ENCODE results near the gene TUBGCP6.

The TUBGCP6 gene

GRCh38 chr22:50264104-50264745 lies 19.4 kb upstream of the TUBGCP6 start:
- DNase-seq, result no peak

- no peak for DNase-seq
Observed at GRCh38 chr22:50262973-50263617, 18.3 kb upstream of the TUBGCP6 start.

GRCh38 chr22:50262460-50262911 lies 17.7 kb upstream of the TUBGCP6 start:
- DNase-seq, result peak in 1 of 2 experiments; percentile 47

- peak in 1 of 2 experiments; percentile 65 for DNase-seq
Observed at GRCh38 chr22:50261615-50262459, 17.0 kb upstream of the TUBGCP6 start, which contains the start of gene MAPK12. Gene MAPK12, minus strand, starts transcription at chr22:50261683. Its CDS starts 174 bp downstream, at chr22:50261509.

- peak in 1 of 2 experiments; percentile 70 for DNase-seq
Observed at GRCh38 chr22:50260801-50261614, 16.2 kb upstream of the TUBGCP6 start.

GRCh38 chr22:50260434-50260800 lies 15.6 kb upstream of the TUBGCP6 start:
- no peak for DNase-seq

- DNase-seq, result no peak
Observed at GRCh38 chr22:50259302-50259701, 14.5 kb upstream of the TUBGCP6 start.

- no peak for DNase-seq
Observed at GRCh38 chr22:50258361-50259292, 13.8 kb upstream of the TUBGCP6 start.

- DNase-seq, result no peak
Observed at GRCh38 chr22:50257451-50258360, 12.9 kb upstream of the TUBGCP6 start.

GRCh38 chr22:50257041-50257440 lies 12.2 kb upstream of the TUBGCP6 start:
- peak in 1 of 2 experiments; percentile 42 for DNase-seq

- no peak for DNase-seq
Observed at GRCh38 chr22:50256258-50256862, 11.5 kb upstream of the TUBGCP6 start.

- DNase-seq, result no peak
Observed at GRCh38 chr22:50255607-50256006, 10.8 kb upstream of the TUBGCP6 start.

- DNase-seq, result no peak
Observed at GRCh38 chr22:50255099-50255498, 10.3 kb upstream of the TUBGCP6 start.

- no peak for DNase-seq
Observed at GRCh38 chr22:50253941-50254340, 9.1 kb upstream of the TUBGCP6 start.

- no peak for DNase-seq
Observed at GRCh38 chr22:50253046-50253915, 8.5 kb upstream of the TUBGCP6 start.

- peak in 1 of 2 experiments; percentile 71 for DNase-seq
Observed at GRCh38 chr22:50252082-50253045, 7.5 kb upstream of the TUBGCP6 start.

- DNase-seq, result no peak
Observed at GRCh38 chr22:50251477-50252081, 6.8 kb upstream of the TUBGCP6 start.

All from NCI-H526 (cell line).